Anterior cingulate cortex (tissue), 58 donors: Measurements from ENCODE around the gene FAM3D.
A peak's percentile ranks its signal among the peaks of the same experiment; 100 is the strongest.

Source experiments
- DNase-seq, 58 donors: peaks; one replicate each; lab custom pipeline; 2025; lab: John Stamatoyannopoulos, UW

Gene FAM3D

DNA sequence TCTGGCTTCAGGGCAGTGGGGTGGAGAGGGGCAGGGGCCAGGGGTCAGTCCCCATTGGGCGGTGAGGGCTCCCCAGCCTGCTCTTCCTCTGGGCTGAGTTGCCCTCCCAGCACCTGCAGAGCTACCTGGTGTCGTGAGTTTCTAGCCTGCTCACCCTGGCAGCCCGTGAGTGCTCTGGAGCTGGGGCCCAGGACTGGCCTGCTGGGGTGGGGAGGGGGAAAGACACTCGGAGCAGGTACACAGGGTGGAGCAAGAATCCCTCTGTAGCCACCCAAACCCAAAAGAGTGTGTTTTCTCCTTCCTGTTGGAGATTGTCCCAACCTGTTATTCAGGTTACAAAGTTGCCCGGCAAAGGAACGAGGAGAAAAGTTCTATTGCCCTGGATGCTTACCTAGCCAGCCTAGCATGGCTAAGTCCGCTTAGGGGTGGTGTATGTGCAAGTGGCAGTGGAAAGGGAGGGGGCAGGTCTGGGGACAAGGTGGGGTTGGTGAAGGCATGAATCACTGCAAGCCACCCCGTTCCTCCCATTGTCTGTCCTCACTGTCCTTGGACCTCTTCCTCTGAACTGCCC lies 8.9 kb downstream of the FAM3D start:
- no peak for DNase-seq

DNA sequence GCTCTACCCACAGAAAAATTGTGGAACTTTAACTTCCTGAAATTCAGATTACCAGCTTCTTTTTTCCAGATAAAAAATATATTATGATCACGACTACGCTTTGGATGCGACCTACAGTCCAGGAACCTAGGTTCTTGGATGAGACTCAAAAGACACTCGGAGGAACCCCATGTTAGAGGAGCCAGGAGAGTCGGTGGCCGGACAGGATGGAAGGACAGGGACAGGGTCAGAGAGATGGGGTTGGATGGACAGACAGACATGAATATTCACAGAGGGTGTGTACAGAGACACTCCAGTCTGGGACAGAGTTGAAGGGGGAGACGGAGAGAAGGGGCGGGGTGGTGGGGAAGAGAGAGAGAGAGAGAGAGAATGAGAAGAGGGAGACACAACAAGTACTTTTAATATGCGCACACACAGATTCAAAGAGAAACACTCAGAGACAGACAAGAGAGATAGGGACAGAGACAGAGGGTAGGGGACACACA lies 9.5 kb downstream of the FAM3D start:
- DNase-seq, result no peak

DNA sequence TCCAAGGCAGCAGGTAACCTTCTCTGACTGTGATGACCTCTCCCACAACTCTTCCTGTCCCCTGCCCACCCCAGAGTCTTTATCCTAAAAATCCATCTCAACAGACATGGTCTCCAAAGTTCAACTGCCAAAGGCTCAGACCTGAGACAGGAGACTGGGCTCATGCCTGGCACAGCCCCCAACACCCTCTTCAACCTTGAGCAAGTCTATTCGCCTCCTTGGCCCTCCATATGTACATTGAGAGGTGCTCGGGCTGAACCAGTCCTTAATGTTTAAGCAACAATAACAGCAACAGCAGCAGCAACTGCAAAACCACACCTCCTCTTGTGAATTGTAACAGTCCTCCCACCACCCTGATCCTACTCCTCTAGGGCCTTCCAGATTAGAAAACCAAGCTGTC lies 9.9 kb downstream of the FAM3D start:
- DNase-seq, result no peak

DNA sequence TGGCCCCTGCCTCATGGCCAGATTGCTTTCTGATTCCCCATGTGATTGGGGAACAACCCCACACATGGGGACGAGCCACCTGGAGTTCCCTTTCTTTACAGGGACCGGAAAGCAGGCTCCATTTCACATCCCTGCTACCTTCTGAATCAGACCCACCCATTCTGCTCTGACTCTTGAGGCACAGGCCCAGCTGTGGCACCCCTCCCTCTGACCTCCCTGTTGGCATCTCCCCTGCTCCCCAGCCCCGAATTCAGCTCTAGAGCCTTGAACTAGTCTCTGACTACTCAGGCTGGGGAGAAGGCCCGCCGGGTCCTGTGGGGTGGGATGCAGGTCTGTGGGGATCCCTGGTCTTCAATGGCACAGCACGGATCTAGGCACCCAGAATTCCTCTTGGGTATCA lies 12.1 kb downstream of the FAM3D start:
- no peak for DNase-seq

DNA sequence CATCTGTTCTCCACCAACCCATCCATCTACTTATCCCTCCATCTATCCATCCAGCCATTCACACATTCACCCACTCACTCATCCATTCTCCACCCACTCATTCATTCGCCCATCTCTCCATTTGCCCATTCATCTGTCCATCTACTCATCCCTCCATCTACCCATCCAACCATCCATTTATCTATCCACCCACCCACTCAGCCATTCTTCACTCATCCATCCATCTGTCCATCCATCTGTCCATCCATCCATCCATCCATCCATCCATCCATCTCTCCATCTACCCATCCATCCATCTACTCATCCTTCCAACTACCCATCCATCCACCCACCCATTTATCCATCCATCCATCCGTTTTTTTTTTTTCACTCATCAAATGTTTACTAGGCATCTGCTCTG lies 13.9 kb downstream of the FAM3D start:
- DNase-seq, result no peak

DNA sequence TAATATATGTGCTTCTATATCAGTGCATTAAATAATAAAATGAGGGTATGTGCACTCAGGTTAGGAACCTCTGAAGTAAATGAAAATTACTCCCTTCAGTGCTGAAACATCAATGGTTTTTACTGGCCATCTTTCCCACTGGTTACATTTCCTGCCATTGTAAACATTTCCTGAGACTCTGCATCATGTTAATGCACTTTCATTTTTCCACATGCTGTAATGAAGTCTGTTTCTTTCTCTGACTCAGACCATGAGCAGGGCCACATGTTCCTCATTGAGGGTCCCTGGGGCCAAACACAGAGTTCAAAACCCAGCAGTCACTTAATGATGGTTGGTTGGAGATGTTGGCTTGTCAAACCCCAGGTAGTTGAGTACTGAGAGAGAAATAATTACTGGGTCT lies 15.3 kb downstream of the FAM3D start:
- no peak for DNase-seq

DNA sequence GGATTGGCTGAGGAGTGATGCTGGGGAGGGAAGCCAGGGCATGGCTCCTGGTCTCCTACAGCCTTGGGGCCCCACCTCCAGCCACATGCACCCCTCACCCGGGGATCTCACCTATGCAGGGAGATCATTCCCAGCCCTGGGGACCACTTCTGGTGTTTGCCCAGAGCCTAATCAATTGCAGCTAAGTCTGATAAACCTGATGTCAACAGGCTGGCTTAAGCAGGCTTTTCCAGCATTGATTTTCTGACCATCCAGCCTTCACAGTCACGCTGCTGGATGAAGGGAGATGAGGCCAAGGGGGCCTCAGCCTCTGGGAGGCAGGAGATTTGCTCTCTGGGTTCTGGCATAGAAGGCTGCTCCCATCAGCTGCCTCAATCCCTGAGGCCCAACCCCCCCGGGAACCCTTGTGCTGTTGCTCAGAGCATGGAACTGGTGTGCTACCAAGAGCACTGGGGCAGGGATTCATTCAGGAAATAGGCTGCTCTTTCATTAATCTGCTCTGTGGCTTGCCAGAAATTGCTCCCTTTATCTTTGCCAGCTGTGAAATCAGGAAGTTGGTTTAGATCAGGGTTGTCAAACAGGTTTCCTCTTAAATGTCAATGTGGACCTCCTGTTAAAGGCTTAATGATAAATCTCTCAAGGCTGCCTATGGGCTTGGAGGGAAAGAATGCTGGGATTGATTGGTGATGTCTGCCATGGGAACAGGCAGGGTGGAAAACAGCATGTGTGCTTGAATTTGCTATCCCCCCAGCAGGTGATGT lies 19.0 kb downstream of the FAM3D start:
- no peak for DNase-seq

DNA sequence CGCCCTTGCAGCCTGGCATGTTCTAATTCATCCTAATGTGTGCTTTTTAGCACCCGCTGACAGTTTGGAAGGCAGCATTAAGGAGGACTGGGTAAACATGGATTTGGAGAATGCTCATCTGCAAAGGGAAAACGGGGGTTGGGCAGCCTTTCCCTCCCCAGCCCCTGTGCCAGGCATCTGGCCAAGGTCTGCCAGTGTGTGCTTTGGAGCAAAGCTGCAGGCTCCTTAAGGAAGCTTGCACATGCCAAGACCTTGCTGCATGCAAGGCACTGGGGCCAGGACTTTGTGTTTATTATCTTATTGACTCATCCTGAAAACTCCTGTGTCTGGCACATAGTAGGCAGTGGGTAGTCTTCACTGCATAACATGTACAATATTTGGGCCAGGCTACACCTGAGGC lies 20.1 kb downstream of the FAM3D start:
- DNase-seq, result peak in 7 of 58 donors; percentile 2 to 33 (median 16)

DNA sequence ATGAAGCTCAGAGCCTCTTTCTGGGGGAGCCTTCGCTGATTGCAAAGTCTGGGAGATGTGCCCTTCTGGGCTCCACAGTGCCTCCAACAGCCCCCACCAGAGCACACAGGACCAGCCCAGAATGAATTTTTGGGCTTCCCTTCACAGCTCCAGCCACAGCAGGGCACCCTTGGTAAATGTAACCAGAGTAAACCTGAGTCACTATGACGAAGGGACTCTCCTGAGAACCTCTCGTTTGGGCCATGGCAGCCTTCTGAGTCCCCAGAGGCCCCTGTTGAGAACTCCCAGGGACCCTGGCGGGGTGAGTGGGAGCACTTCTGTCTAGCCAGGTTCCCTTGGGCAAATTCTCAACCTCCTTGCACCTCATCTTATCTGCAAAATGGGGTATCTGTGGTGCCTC lies 20.8 kb downstream of the FAM3D start:
- no peak for DNase-seq

DNA sequence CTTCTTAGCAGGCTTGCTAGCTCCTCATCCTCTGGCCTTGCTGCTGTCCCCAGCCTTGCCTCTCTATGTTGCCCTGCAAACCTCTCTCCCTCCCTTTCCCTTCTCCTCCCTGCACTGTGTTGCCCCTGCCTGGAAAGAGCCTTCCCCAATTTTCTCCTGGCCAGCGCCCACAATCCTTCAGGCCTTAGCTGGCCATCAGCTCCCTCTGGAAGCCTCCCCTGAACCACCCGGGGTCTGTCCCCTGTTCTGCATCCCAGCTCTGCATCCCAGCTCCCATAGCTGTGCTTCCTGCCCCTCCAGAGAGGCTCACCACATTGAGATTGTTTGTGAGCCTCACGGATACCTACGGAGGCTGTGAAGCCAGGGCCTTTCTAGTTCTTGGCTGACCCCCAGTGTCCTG lies 23.7 kb downstream of the FAM3D start:
- DNase-seq, result no peak

DNA sequence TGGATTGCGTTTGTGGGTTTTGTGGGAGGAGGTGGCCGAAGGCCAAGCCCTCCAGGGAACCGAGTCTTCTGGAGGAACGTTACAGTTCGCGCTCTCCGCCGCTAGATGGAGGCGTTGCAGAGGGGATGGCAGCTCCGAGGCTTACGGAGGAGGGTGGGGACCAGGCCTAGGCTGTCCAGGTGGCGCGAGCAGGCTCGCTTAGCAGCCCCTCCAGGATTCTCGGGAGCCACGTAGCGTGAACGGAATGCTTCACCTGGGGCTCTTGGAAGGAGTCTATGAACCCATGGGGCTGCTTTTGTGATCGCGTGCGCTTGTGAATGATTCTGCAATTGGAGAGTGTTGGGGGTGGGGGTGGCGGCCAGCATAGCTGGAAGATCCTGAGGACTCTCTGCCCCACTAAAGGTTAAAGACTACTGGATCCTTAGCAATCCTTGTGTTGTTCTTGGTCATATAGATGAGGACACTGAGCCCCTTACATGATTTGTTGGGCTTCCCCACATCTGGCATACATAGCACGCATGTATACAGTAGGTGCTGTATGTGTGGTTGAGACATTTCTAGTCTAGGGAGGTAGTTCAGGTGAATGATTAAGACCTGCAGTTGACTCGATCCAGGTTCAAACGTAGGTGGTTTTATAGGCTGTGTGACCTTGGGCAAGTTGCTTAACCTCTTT lies 25.7 kb downstream of the FAM3D start:
- peak in 56 of 58 donors; percentile 5 to 74 (median 45) for DNase-seq

DNA sequence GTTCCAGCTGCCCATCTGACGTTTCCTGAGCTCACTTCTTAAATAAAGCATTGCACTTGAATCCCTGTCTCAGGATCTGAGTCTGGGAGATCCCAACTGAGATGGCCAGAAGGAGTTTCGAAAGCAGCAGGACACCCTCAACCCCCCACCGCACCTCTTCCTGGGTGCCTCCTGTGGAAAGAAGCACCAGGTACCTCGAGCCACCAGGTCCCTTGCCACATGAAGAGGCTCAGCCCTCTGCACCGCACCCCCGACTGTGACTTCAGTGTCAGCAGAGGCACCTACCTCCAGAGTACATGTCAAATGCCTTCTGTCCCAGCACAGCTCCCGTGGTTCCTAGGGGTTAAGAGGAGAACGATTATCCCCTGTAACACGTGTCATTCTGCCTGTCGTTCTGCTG lies 26.7 kb downstream of the FAM3D start:
- no peak for DNase-seq

DNA sequence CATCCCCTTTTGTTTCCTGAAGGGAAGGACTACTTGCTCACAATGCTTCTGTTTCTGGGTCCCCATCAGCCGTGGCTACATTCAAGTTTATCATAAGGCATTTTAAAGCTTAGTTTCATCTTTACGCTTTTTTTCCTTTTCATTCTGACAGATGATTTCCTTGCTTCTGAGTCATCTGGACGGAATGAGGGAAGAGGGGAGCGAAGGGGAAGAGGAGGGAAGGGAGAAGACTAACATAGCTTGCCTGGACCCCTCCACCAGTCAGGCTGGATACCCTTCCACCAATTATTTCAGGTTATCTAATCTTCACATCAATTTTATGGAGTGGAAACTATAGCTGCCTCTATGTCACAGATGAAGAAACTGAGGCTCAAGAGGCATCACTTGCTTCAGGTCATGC lies 27.6 kb downstream of the FAM3D start:
- no peak for DNase-seq

DNA sequence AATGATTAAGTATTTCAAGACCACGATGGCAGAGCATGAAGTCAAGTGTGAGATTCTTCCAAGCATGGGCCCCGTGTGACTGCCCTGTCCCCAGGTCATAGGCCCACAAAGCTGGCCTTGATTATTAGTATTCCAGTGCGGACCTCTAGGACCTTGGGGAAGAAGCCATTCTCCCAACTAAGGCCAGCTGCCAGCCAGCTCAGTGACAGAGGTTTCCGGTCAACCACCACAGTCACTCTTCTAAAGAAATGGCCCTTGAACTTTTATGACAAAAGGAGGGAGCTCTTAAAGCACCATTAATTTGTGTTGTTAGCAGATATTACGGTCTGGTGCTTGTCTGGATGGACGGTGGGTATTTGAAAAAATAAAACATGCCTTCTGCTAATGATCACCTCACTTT lies 28.0 kb downstream of the FAM3D start:
- DNase-seq, result no peak

DNA sequence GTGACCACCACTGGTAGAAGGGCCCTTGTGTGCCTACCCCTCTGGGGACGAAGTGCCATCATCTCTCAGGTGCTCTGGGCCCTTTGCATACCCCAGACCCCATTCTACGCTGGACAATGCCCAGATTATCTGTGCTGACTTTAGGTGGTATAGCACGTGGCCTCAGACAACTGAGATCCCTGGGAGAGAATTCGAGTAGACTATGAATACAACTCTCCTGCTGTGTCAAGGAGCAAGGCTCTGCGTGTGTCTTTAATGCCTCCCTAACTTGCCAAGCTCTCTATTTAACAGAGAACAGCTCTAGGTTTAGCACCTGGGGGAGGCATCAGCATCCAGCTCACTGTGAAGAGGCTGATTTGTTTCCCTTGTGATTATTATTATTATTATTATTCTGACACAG lies 29.1 kb downstream of the FAM3D start:
- DNase-seq, result no peak

DNA sequence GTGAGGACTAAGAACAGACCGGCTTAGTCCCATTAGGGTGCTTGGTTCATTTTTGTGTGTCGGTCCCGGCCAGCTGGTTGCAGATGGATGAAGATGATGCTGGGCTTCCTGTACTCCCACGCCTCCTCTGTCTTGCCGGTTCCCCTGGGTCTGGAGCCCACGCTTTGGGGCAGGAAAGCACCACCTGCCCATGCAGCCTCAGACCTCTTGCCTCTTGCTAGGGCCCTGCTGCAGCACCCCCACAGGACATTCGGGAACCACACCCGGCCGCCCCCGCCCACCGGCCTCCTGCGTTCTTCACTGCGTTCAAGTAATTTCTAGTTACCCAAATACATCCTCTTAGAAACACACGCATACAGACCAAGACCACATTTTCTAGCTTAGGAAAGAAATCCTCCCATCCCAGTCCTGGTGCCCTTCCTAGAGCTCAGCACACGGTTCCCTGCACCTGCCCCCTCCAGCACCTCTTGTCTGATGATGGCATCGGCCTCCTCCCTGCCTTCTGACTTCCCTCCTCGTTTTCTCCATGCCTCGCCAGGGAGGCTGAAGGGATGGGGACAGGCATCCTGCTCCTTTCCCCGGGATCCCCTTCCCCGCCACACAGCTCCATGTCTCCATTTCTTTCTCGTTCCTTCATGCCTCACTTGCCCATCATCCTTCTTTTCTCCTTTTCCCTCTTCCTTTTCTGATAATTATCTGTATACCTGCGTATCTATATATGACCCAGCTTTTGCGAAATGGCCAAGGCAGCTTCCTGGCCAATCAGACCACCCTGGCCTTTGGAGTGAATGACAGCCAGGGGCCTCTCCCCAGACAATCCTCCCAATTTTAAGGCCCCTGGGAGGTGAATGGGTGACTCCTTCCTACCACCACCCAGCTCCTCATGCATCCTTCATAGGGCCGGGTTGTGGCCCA lies 30.9 kb downstream of the FAM3D start:
- no peak for DNase-seq

DNA sequence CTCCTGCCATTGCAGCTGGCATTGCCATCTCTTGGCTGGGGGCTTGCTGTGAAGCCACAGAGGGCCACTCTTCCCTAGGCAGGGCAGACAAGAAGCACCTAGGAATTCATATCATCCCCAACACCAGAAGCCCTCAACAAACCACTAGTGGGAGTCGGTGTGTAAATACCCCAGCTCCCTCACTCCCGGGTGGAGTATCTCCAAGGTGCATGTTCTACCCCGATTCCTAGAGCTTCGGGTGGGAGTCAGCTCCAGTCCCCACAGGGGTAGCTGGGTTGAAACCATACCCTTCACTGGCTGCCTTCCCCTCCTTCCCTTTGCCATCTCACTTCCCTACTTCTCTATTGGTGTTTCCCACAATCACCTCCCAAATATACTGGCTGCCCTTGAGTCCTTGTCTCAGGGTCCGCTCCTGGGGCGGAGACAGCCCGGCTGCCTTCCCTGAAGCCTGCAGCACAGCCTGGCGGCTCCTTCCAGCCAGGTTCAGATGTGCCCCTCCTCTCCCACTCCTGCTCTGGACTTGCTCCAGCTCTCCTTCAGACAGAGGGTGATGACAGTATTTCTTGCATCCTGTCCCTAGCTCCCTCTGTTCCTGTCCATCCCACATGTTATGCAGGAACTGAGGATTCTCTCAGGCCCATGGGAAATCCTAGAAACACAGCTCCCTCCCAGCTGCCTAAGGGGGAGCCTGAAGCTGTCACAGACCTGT lies 33.3 kb downstream of the FAM3D start:
- no peak for DNase-seq

DNA sequence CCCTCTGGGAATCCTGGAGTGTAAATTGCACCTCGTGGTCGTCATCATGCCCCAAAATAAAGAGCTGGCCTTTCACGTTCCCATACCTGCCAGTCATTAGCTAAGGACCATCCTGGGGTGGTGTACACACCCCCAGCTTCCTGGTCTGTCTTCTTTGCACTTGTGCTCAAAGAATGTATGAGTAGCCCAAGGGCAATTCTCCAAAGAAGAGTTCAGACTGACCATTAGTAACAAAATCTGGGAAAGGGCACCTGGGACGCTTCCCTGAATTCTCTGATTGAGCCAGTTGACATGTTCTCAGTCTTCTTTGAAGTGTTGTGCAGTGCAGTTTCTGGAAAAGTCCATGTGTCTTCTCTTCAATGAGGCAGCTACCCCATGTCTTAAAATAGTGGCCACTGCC lies 34.8 kb downstream of the FAM3D start:
- DNase-seq, result no peak

DNA sequence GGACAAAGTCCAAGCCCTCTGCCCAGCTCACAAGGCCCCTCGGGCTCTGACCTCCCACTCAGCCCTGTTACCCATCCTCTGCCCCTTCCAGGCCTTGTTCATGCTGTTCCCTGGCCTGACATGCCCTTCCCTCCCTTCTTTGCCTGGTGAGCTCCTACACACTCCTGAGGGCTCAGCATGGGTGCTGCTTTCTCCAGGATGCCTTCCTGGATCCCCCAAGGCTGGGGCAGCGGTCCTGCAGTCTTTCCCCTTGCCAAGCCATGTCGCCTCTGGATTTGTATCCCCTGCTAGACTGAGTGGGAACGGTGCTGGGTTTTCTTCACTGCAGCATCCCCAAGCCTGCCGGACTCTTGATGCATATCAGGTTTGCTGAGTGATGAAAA lies 35.9 kb downstream of the FAM3D start:
- no peak for DNase-seq

DNA sequence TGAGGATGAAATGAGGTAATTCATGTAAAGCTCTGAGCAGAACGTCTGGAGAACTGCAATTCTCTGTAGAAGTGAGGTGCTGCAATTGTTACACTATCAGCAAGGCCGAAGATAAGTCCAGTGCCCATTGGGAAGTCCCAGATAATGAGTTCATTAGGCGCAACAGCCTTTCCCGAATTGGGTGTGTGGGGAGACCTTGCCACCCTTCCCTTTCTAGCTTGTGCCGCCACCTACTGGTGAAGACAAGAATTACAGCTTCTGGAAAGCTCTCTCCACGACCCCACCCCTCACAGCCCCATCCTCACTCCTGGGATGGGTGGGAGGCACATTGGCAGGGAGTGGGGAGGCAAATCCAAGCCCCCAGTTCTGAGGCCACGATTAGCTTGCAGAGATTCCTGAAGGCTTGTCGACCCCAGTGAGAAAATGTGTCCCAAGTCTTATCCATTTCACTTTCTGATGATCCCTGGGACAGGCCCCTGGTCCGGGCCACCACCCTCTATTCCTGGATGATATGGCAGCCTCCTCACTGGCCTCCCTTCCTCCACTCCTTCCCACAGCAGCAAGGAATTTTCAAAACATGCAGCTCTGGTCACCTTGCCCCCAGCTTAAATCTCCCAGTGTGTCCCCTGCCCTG lies 36.4 kb downstream of the FAM3D start:
- DNase-seq, result peak in 50 of 58 donors; percentile 4 to 78 (median 36)
